MM.1S (cell line): Measurements from ENCODE around the gene VPS18.

Experiments
- DNase-seq: peaks from one replicate; pipeline ENCODE4 v3.0.0-alpha.2; 2015
- H2AFZ ChIP-seq: fragments of 300-600 bp; sonication (generic); 2 replicates; pipeline ENCODE4 v1.6.0; 2016; ENCODE audit warnings: antibody characterized with exemption, low read length
- H3F3A ChIP-seq: fragments of 300-600 bp; sonication (generic); 2 replicates; pipeline ENCODE4 v1.6.1; 2016; ENCODE audit warnings: mild to moderate bottlenecking, antibody characterized with exemption, low read length, moderate library complexity, mixed read lengths; ENCODE audit not compliant: insufficient read depth
- H3K27ac ChIP-seq: fragments of 300-600 bp; sonication (generic); 2 replicates; pipeline ENCODE4 v1.5.1; 2016; ENCODE audit warnings: mild to moderate bottlenecking, low read length
- H3K27me3 ChIP-seq: fragments of 300-600 bp; sonication (generic); replicated peaks from 2 replicates; pipeline ENCODE4 v1.6.0; 2016; ENCODE audit warnings: low read length; ENCODE audit not compliant: insufficient read depth
- H3K36me3 ChIP-seq: fragments of 300-600 bp; sonication (generic); replicated peaks from 2 replicates; pipeline ENCODE4 v1.6.1; 2016; ENCODE audit warnings: mild to moderate bottlenecking, low read length, mixed read lengths; ENCODE audit not compliant: insufficient read depth
- H3K4me1 ChIP-seq: fragments of 300-600 bp; sonication (generic); 2 replicates; pipeline ENCODE4 v1.6.1; 2016; ENCODE audit warnings: low read length, mixed read lengths
- H3K4me2 ChIP-seq: fragments of 300-600 bp; sonication (generic); 2 replicates; pipeline ENCODE4 v1.6.0; 2016; ENCODE audit warnings: low read depth, low read length
- H3K4me3 ChIP-seq: fragments of 300-600 bp; sonication (generic); 2 replicates; pipeline ENCODE4 v1.5.1; 2016; ENCODE audit warnings: low read length, mixed read lengths
- H3K79me2 ChIP-seq: fragments of 300-600 bp; sonication (generic); 2 replicates; pipeline ENCODE4 v1.6.1; 2016; ENCODE audit warnings: mixed run types, low read length, mixed read lengths
- H3K9ac ChIP-seq: fragments of 300-600 bp; sonication (generic); 2 replicates; pipeline ENCODE4 v1.6.1; 2016; ENCODE audit warnings: low read length, mixed read lengths
- H3K9me2 ChIP-seq: fragments of 300-600 bp; sonication (generic); replicated peaks from 2 replicates; pipeline ENCODE4 v1.6.1; 2016; ENCODE audit warnings: mild to moderate bottlenecking, low read length, mixed read lengths; ENCODE audit not compliant: insufficient read depth
- H3K9me3 ChIP-seq: fragments of 300-600 bp; sonication (generic); replicated peaks from 2 replicates; pipeline ENCODE4 v1.6.1; 2016; ENCODE audit warnings: mild to moderate bottlenecking, low read length, mixed read lengths; ENCODE audit not compliant: insufficient read depth
- H4K20me1 ChIP-seq: fragments of 300-600 bp; sonication (generic); 2 replicates; pipeline ENCODE4 v1.6.1; 2016; ENCODE audit warnings: mild to moderate bottlenecking, low read length, moderate library complexity, mixed read lengths; ENCODE audit not compliant: insufficient read depth
- CTCF ChIP-seq: fragments of 300-600 bp; sonication (generic); IDR thresholded peaks from 2 replicates; pipeline ENCODE4 v1.5.1; 2016; ENCODE audit warnings: antibody characterized with exemption, low read length, mixed read lengths
- EZH2 ChIP-seq: fragments of 300-600 bp; sonication (generic); optimal IDR thresholded peaks from 2 replicates; pipeline ENCODE3; 2017; ENCODE audit warnings: low read depth, mild to moderate bottlenecking, antibody characterized with exemption, low read length, mixed read lengths
- EZH2phosphoT487 ChIP-seq: fragments of 300-600 bp; sonication (generic); IDR thresholded peaks from 2 replicates; pipeline ENCODE4 v1.6.1; 2018; ENCODE audit warnings: antibody characterized with exemption, low read length

The VPS18 gene

GRCh38 chr15:40845511-40846284, 48.6 kb upstream of the VPS18 start:
- Histone ChIP-seq H3K9ac (no peak overlapping the region), H3K36me3 (no peaks in the 10 kb centered on the region), H3K4me3 (no peak overlapping the region; the same call in 1 of the 2 replicates), H3K9me3 (no peaks in the 10 kb centered on the region), H3K27me3 (no peaks in the 10 kb centered on the region), H2AFZ (no peak overlapping the region), H3K9me2 (no peaks in the 10 kb centered on the region), H3K4me2 (peak overlapping the region; percentile 63), H3K27ac (peak overlapping the region; percentile 46; the same call in 1 of the 2 replicates), H3K79me2 (peaks cover 54% of the 10 kb centered on the region), H3F3A (peaks cover 6% of the 10 kb centered on the region; the same call in 1 of the 2 replicates), H3K4me1 (peaks cover 25% of the 10 kb centered on the region), H4K20me1 (no peaks in the 10 kb centered on the region)
- peak; percentile 31 for DNase-seq
- TF ChIP-seq EZH2phosphoT487 (no peak), CTCF (no peak), EZH2 (no peak)

GRCh38 chr15:40846841-40847222, 47.4 kb upstream of the VPS18 start:
- peak overlapping the region; percentile 46; the same call in 1 of the 2 replicates for H3K27ac ChIP-seq
- H3F3A ChIP-seq: peaks cover 6% of the 10 kb centered on the region; the same call in 1 of the 2 replicates
- H3K36me3 ChIP-seq: no peaks in the 10 kb centered on the region
- no peak for DNase-seq
- TF ChIP-seq EZH2 (no peak), CTCF (no peak), EZH2phosphoT487 (no peak)
- H3K4me2 ChIP-seq: peak overlapping the region; percentile 63
- H4K20me1 ChIP-seq: no peaks in the 10 kb centered on the region
- peaks cover 25% of the 10 kb centered on the region for H3K4me1 ChIP-seq
- no peaks in the 10 kb centered on the region for H3K9me3 ChIP-seq
- H2AFZ ChIP-seq: peak overlapping the region; percentile 7
- H3K4me3 ChIP-seq: peak overlapping the region; percentile 28; the same call in 1 of the 2 replicates
- H3K9ac ChIP-seq: no peak overlapping the region
- no peaks in the 10 kb centered on the region for H3K27me3 ChIP-seq
- H3K79me2 ChIP-seq: peaks cover 57% of the 10 kb centered on the region
- no peaks in the 10 kb centered on the region for H3K9me2 ChIP-seq

- peak overlapping the region; percentile 28; the same call in 1 of the 2 replicates for H3K4me3 ChIP-seq
- no peaks in the 10 kb centered on the region for H3K9me2 ChIP-seq
- peaks cover 6% of the 10 kb centered on the region; the same call in 1 of the 2 replicates for H3F3A ChIP-seq
- DNase-seq: peak; percentile 70
- H4K20me1 ChIP-seq: no peaks in the 10 kb centered on the region
- peaks cover 25% of the 10 kb centered on the region for H3K4me1 ChIP-seq
- H3K79me2 ChIP-seq: peaks cover 61% of the 10 kb centered on the region
- no peaks in the 10 kb centered on the region for H3K36me3 ChIP-seq
- H3K4me2 ChIP-seq: peak overlapping the region; percentile 63
- TF ChIP-seq EZH2 (no peak), EZH2phosphoT487 (no peak), CTCF (no peak)
- H3K27me3 ChIP-seq: no peaks in the 10 kb centered on the region
- no peaks in the 10 kb centered on the region for H3K9me3 ChIP-seq
- H2AFZ ChIP-seq: peak overlapping the region; percentile 7
- peak overlapping the region; percentile 46; the same call in 1 of the 2 replicates for H3K27ac ChIP-seq
- no peak overlapping the region for H3K9ac ChIP-seq
These were observed 46.9 kb upstream of the VPS18 start for GRCh38 chr15:40847223-40847961.
